ENCODE measurements around the gene ASIC5. TPM values are rescaled to one million over a fixed set of nuclear protein-coding genes. Genes with fewer than 3 reads are reported as not detected.

The ASIC5 gene
- total RNA-seq, 1 experiment from 2014 or later, result not detected

DNA sequence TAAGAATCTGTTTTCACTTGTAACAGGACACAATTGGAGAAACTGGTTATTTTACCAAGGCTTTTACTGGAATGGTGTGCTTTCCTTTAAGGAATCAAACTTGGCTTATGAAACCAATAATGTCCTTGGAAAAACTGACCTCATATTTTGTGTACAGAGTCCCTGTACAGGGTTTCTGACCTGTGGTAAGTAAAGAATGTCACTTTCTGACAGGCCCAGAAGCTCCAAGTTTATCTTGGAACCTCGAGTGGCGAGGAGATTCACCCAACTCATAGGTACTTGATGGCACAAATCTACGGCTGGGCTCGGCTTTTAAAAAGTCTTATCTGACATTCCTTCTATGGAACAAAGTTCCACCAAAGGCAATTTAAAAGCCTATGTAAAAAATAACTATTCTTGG lies 17.0 kb downstream of the ASIC5 start:
- H3K27ac ChIP-seq (ENCODE audit: low read length), result no peak overlapping the region
- TF ChIP-seq TCF7L2 (IDR thresholded peaks at IDR 0.05; ENCODE audit: low read depth, low read length) (no peak), POLR2AphosphoS5 (IDR thresholded peaks at IDR 0.05; ENCODE audit: low read depth, low read length) (no peak), SIN3A (IDR thresholded peaks at IDR 0.05; ENCODE audit: borderline replicate concordance, insufficient read depth, low read depth, low read length) (no peak)
- TF ChIP-seq, protein P1, sequence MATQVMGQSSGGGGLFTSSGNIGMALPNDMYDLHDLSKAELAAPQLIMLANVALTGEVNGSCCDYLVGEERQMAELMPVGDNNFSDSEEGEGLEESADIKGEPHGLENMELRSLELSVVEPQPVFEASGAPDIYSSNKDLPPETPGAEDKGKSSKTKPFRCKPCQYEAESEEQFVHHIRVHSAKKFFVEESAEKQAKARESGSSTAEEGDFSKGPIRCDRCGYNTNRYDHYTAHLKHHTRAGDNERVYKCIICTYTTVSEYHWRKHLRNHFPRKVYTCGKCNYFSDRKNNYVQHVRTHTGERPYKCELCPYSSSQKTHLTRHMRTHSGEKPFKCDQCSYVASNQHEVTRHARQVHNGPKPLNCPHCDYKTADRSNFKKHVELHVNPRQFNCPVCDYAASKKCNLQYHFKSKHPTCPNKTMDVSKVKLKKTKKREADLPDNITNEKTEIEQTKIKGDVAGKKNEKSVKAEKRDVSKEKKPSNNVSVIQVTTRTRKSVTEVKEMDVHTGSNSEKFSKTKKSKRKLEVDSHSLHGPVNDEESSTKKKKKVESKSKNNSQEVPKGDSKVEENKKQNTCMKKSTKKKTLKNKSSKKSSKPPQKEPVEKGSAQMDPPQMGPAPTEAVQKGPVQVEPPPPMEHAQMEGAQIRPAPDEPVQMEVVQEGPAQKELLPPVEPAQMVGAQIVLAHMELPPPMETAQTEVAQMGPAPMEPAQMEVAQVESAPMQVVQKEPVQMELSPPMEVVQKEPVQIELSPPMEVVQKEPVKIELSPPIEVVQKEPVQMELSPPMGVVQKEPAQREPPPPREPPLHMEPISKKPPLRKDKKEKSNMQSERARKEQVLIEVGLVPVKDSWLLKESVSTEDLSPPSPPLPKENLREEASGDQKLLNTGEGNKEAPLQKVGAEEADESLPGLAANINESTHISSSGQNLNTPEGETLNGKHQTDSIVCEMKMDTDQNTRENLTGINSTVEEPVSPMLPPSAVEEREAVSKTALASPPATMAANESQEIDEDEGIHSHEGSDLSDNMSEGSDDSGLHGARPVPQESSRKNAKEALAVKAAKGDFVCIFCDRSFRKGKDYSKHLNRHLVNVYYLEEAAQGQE (IDR thresholded peaks at IDR 0.05; ENCODE audit: insufficient read depth in 1 of 2, low read depth in 2 of 2, low read length in 1 of 2), result no peak
- TF ChIP-seq, protein P2, sequence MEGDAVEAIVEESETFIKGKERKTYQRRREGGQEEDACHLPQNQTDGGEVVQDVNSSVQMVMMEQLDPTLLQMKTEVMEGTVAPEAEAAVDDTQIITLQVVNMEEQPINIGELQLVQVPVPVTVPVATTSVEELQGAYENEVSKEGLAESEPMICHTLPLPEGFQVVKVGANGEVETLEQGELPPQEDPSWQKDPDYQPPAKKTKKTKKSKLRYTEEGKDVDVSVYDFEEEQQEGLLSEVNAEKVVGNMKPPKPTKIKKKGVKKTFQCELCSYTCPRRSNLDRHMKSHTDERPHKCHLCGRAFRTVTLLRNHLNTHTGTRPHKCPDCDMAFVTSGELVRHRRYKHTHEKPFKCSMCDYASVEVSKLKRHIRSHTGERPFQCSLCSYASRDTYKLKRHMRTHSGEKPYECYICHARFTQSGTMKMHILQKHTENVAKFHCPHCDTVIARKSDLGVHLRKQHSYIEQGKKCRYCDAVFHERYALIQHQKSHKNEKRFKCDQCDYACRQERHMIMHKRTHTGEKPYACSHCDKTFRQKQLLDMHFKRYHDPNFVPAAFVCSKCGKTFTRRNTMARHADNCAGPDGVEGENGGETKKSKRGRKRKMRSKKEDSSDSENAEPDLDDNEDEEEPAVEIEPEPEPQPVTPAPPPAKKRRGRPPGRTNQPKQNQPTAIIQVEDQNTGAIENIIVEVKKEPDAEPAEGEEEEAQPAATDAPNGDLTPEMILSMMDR (IDR thresholded peaks at IDR 0.05), result no peak
- CTCF ChIA-PET, result no interaction called here
- DNase-seq (ENCODE audit: low read depth, low spot score) (no peak), ATAC-seq (no peak)
- no TSS peak for BruUV-seq (replicated peaks)
- intact Hi-C loops (cut with micrococcal nuclease; ENCODE audit: unreplicated experiment) (no loop called here), in situ Hi-C loops (cut with HindIII; ENCODE audit: low pct_unique_long_range_greater_than_20kb, low sequenced_read_pairs) (no loop called here)
- H3K4me3 ChIP-seq (ENCODE audit: low read depth in 2 of 2, low read length in 2 of 2), result no peak overlapping the region
- no peaks in the 10 kb centered on the region for H3K4me1 ChIP-seq (ENCODE audit: control insufficient read depth, insufficient read depth, low read length)
- H3K9me3 ChIP-seq (ENCODE audit: control insufficient read depth, insufficient read depth, low read depth, low read length), result no peaks in the 10 kb centered on the region
- H3K36me3 ChIP-seq (ENCODE audit: control insufficient read depth, insufficient read depth, low read length), result no peaks in the 10 kb centered on the region
- POLR2A ChIA-PET, result no interaction called here
- no peaks in the 10 kb centered on the region for H3K27me3 ChIP-seq (ENCODE audit: control insufficient read depth, insufficient read depth, low read length)

DNA sequence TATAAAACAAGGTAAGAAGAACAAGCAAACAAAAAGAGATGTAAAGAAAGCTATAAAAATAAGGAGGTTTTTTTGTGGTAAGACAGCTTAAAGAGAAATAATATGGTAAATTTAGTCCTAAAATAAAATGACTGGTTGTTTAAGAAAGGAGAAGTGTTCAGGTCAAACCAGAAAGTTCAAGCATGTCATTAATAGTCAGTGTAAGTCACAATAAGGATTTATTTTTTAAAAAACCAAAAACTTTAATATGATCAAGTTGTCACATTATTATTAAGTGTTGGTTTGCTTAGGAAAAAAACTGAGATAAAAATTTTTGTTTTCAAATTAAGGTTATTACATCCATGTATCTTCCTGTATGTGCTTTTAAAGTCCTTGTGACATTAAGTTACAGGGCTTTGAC lies 19.1 kb downstream of the ASIC5 start:
- Histone ChIP-seq H3K27ac (ENCODE audit: low read length) (no peak overlapping the region), H3K27me3 (ENCODE audit: control insufficient read depth, insufficient read depth, low read length) (no peaks in the 10 kb centered on the region), H3K9me3 (ENCODE audit: control insufficient read depth, insufficient read depth, low read depth, low read length) (no peaks in the 10 kb centered on the region), H3K4me3 (ENCODE audit: low read depth in 2 of 2, low read length in 2 of 2) (no peak overlapping the region), H3K4me1 (ENCODE audit: control insufficient read depth, insufficient read depth, low read length) (no peaks in the 10 kb centered on the region), H3K36me3 (ENCODE audit: control insufficient read depth, insufficient read depth, low read length) (no peaks in the 10 kb centered on the region)
- CTCF ChIA-PET, result no interaction called here
- TF ChIP-seq POLR2AphosphoS5 (IDR thresholded peaks at IDR 0.05; ENCODE audit: low read depth, low read length), result no peak
- TF ChIP-seq TCF7L2 (IDR thresholded peaks at IDR 0.05; ENCODE audit: low read depth, low read length), result no peak
- TF ChIP-seq, protein P2 (IDR thresholded peaks at IDR 0.05), result no peak
- ATAC-seq (no peak), DNase-seq (ENCODE audit: low read depth, low spot score) (no peak)
- in situ Hi-C loops (cut with HindIII; ENCODE audit: low pct_unique_long_range_greater_than_20kb, low sequenced_read_pairs), result no loop called here
- BruUV-seq (replicated peaks), result no TSS peak
- intact Hi-C loops (cut with micrococcal nuclease; ENCODE audit: unreplicated experiment), result no loop called here
- POLR2A ChIA-PET, result no interaction called here

DNA sequence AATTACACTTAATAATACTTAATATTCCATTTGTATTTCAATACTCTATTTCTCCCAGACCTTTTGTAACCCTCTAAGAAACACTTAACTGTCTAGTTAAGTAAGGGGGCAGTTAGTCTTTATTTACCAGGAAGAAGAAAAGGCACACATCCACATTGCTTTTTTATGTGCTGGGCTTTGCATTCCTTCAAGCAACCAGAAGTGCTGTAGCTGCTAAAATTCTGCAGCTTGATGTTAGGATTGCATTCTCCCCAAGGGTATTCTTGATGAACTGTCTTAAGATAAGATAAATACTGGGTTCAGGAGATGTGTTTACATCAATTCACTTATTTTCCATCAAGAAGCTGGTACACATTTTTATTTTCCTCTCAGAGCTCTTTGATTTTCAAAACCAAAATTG lies 24.0 kb downstream of the ASIC5 start:
- Histone ChIP-seq H3K36me3 (ENCODE audit: control insufficient read depth, insufficient read depth, low read length) (no peaks in the 10 kb centered on the region), H3K27ac (ENCODE audit: low read length) (no peak overlapping the region), H3K4me1 (ENCODE audit: control insufficient read depth, insufficient read depth, low read length) (no peaks in the 10 kb centered on the region), H3K27me3 (ENCODE audit: control insufficient read depth, insufficient read depth, low read length) (no peaks in the 10 kb centered on the region), H3K9me3 (ENCODE audit: control insufficient read depth, insufficient read depth, low read depth, low read length) (no peaks in the 10 kb centered on the region), H3K4me3 (ENCODE audit: low read depth in 2 of 2, low read length in 2 of 2) (no peak overlapping the region)
- POLR2A ChIA-PET, result no interaction called here
- in situ Hi-C loops (cut with HindIII; ENCODE audit: low pct_unique_long_range_greater_than_20kb, low sequenced_read_pairs) (no loop called here), intact Hi-C loops (cut with micrococcal nuclease; ENCODE audit: unreplicated experiment) (no loop called here)
- ATAC-seq (no peak), DNase-seq (ENCODE audit: low read depth, low spot score) (no peak)
- no TSS peak for BruUV-seq (replicated peaks)
- TF ChIP-seq POLR2AphosphoS5 (IDR thresholded peaks at IDR 0.05; ENCODE audit: low read depth, low read length) (no peak), SIN3A (IDR thresholded peaks at IDR 0.05; ENCODE audit: borderline replicate concordance, insufficient read depth, low read depth, low read length) (no peak), TCF7L2 (IDR thresholded peaks at IDR 0.05; ENCODE audit: low read depth, low read length) (no peak)
- TF ChIP-seq, protein P1 (IDR thresholded peaks at IDR 0.05; ENCODE audit: insufficient read depth in 1 of 2, low read depth in 2 of 2, low read length in 1 of 2), result no peak
- TF ChIP-seq, protein P2 (IDR thresholded peaks at IDR 0.05), result no peak
- CTCF ChIA-PET, result no interaction called here
